ENCODE measurements around the gene CEACAM3. TPM values are rescaled to one million over a fixed set of nuclear protein-coding genes. Genes with fewer than 3 reads are reported as not detected.

CEACAM3 gene
- total RNA-seq, 1 experiment from 2014 or later, result not detected

- H3K4me1 Mint-ChIP-seq, result no peaks in the 10 kb centered on the region
- H4K20me1 ChIP-seq (ENCODE audit: control insufficient read depth, insufficient read depth, insufficient read length), result no peaks in the 10 kb centered on the region
- no peak overlapping the region for H3T11ph ChIP-seq (ENCODE audit: low read length)
- no peak overlapping the region for H3K27ac ChIP-seq (ENCODE audit: insufficient read length, low read depth, low read length)
- no peak overlapping the region for H2BK20ac ChIP-seq (ENCODE audit: low read depth, low read length, poor library complexity, severe bottlenecking)
- H2BK12ac ChIP-seq (ENCODE audit: insufficient read length, low read depth, low read length), result no peak overlapping the region
- H3K9ac ChIP-seq (ENCODE audit: extremely low read depth, insufficient read length, low read length), result no peak overlapping the region
- no peak overlapping the region for H4K91ac ChIP-seq (ENCODE audit: insufficient read length, low read depth, low read length)
- peaks cover 20 to 85% of the 10 kb centered on the region in 2 experiments for H3K9me3 Mint-ChIP-seq
- no peak overlapping the region for H2BK5ac ChIP-seq (ENCODE audit: insufficient read length, low read length)
- no peaks in the 10 kb centered on the region for H3K23me2 ChIP-seq (ENCODE audit: insufficient read length, low read depth, low read length, poor library complexity, severe bottlenecking)
- DNase-seq, result no peak
- H2BK120ac ChIP-seq (ENCODE audit: low read depth, low read length, poor library complexity, severe bottlenecking), result no peak overlapping the region
- H3K4me2 ChIP-seq (ENCODE audit: insufficient read depth, insufficient read length, low read length), result no peak overlapping the region
- no peak overlapping the region for H3K14ac ChIP-seq (ENCODE audit: insufficient read depth, low read length)
- no peak overlapping the region for H3K56ac ChIP-seq (ENCODE audit: insufficient read length, low read depth, low read length)
- H3K79me1 ChIP-seq (ENCODE audit: insufficient read depth, low read depth, low read length, poor library complexity, severe bottlenecking), result no peaks in the 10 kb centered on the region
- H3K9me3 ChIP-seq (ENCODE audit: control insufficient read depth, low read depth, low read length), result no peaks in the 10 kb centered on the region
- no peaks in the 10 kb centered on the region for H3K4me1 ChIP-seq (ENCODE audit: insufficient read depth, low read length)
- no peaks in the 10 kb centered on the region for H3K27me3 ChIP-seq (ENCODE audit: insufficient read depth, low read length)
- peaks cover 7% of the 10 kb centered on the region for H3K27me3 Mint-ChIP-seq (ENCODE audit: low read depth)
- no peak for TF ChIP-seq CTCF (conservative IDR thresholded peaks at IDR 0.05)
- peaks cover 0 to 24% (median 2%) of the 10 kb centered on the region in 3 experiments; a peak in 4 of 7 replicates for H3K36me3 Mint-ChIP-seq (ENCODE audit: insufficient read depth in 1 of 3, low read depth in 3 of 3)
- H3K23ac ChIP-seq (ENCODE audit: insufficient read length, low read depth, low read length), result no peak overlapping the region
- no peak overlapping the region for H2AK5ac ChIP-seq (ENCODE audit: insufficient read length, low read length)
- H3K4me3 Mint-ChIP-seq, result no peak overlapping the region
- no CpG with 5 or more reads among the region's 3 CpGs for WGBS (ENCODE audit: extremely low coverage, insufficient read length, low lambda C conversion rate)
- no peak overlapping the region for H4K8ac ChIP-seq (replicated peaks; ENCODE audit: insufficient read length, low read depth, low read length)
- H4K5ac ChIP-seq (ENCODE audit: insufficient read length, low read depth, low read length), result no peak overlapping the region
- H3K18ac ChIP-seq (ENCODE audit: insufficient read length, low read depth, low read length), result no peak overlapping the region
- H3K27ac Mint-ChIP-seq, result no peak overlapping the region
- no peaks in the 10 kb centered on the region for H3K79me2 ChIP-seq (ENCODE audit: insufficient read depth, low read length)
- no peak overlapping the region for H2BK15ac ChIP-seq (ENCODE audit: low read depth, low read length)
- no peak overlapping the region for H2AFZ ChIP-seq (ENCODE audit: low read length)
- H3K4ac ChIP-seq (ENCODE audit: low read depth, low read length), result no peak overlapping the region
These were observed 7.9 kb downstream of the CEACAM3 start for GRCh38 chr19:41804336-41804735.
